ENCODE results near the gene RSRC2.
"Not testable (repeated sequence)": the region's sequence is repeated elsewhere in the genome, so short reads cannot be mapped to it uniquely, and the experiment has no call there.

The RSRC2 gene

DNA sequence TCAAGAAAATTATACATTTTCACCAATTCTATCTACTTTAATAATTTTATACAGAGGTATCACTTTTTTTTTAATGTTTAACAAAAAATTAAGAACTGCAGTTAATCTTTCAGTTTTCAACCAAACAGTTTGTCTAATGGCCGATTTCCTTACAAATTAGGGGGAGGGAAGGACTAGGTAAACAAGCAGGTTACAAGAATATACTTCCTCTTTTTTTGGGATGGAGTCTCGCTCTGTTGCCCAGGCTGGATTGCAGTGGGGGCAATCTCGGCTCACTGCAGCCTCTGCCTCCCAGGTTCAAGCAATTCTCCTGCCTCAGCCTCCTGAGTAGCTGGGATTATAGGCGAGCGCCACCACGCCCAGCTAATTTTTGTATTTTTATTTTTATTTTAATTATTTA is 33.5 kb downstream of the RSRC2 start:
- H3K4me3 ChIP-seq (ENCODE audit: low read depth, low read length); DNase-seq (ENCODE audit: low read depth): not testable (repeated sequence)

DNA sequence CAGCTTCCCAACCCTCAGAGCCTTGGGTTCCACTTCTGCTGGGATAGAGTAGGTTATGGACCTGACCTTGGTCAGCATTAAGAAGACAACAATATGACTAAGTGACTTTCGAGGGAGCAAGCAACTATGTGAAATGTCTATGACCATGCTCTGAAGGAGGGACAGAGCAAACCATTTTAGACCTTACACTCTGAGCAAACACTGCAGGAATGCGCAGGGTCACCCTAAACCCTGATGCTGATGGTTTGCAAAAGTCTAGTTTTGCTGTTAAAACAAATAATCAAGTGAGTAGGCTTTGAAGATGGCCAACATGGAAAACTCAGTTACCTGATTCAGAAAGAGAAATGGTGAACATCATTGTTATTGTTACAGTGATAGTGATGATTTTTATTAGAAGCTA is 34.7 kb downstream of the RSRC2 start:
- no peak overlapping the region for H3K4me3 ChIP-seq (ENCODE audit: low read depth, low read length)
- no peak for DNase-seq (ENCODE audit: low read depth)

DNA sequence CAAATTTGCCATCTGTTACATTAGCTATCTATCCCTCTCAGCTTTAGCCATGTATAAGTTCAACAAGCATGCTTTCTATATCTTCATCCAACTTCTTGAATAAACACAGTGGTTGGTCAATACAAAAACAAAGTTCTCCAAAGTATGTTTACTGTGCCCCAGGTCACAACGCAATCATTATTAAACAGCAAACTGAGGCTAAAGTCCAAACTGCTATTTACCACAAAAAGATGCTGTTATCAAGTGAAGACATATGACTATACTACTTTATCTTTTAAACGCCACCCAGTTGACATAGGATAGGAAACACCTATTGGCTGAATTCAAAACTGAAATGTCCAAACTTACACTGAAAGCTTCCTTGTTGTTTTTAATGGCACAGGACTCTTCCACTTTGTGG is 37.7 kb downstream of the RSRC2 start:
- no peak overlapping the region for H3K4me3 ChIP-seq (ENCODE audit: low read depth, low read length)
- no peak for DNase-seq (ENCODE audit: low read depth)

DNA sequence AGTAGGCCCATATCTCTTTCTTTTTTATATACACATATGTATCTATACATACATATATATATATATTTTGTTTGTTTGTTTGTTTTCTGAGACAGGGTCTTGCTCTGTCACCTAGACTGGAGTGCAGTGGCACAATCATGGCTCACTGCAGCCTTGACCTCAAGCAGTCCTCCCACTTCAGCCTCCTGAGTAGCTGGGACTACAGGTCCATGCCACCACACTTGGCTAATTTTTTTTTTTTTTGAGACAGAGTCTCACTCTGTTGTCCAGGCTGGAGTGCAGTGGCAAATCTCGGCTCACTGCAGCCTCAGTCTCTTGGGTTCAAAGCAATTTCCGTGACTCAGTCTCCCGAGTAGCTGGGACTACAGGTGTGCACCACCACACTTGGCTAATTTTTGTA is 38.9 kb downstream of the RSRC2 start:
- not testable (repeated sequence) for DNase-seq (ENCODE audit: low read depth); H3K4me3 ChIP-seq (ENCODE audit: low read depth, low read length)

DNA sequence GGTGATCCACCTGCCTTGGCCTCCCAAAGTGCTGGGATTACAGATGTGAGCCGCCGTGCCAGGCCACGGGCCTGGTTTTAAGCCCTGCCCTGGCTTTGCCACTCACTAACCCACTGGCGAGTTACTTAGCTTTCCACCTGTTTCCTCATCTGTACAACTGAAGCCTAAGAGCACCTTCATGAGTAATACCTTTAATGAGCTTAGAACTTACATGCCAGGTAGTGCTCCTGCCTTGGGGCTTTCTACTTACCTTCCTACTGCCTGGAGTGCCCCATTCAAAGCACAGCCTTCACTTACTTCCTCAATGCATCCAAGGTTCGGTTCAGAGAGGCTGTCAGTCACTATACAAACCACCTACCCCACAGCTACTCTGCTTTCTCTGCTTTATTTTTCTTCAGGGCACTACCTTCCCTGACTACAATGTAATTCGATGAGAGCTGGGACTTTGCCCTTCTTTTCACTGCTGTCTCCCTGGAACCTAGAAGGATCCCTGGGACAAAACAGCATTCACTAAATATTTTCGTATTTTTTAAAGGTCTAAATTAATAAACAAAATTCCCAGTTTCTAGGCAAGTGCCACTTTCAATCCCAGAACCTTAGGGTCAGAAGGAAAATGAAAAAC is 39.8 kb downstream of the RSRC2 start:
- no peak overlapping the region for H3K4me3 ChIP-seq (ENCODE audit: low read depth, low read length)
- no peak for DNase-seq (ENCODE audit: low read depth)

DNA sequence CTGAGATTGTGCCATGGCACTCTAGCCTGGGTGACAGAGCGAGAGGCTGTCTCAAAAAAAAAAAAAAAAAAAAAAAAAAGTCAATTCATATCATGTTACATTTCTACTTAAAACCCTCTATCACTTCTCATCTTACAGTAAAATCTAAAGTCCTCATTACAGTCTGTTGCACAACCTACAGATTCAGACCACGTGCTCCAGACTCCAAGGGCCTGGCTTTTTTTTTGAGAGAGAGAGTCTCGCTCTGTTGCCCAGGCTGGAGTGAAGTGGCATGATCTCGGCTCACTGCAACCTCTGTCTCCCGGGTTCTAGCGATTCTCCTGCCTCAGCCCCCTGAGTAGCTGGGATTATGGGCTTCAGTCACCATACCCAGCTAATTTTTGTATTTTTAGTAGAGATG is 40.4 kb downstream of the RSRC2 start:
- DNase-seq (ENCODE audit: low read depth); H3K4me3 ChIP-seq (ENCODE audit: low read depth, low read length): not testable (repeated sequence)

DNA sequence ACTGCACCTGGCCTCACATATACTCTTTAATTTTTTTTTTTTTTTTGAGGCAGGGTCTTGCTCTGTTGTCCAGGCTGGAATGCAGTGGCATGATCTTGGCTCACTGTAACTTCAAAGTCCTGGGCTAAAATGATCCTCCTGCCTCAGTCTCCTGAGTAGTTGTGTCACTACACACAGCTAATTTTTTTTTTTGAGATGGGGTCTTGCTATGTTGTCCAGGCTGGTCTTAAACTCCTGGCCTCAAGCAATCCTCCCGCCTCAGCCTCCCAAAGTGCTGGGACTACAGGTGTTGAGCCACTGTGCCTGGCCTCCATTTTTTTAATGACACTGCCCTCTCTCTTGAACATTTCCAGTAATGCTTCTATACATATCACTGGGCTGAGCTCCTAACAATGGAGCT is 42.4 kb downstream of the RSRC2 start:
- DNase-seq (ENCODE audit: low read depth) = not testable (repeated sequence)

DNA sequence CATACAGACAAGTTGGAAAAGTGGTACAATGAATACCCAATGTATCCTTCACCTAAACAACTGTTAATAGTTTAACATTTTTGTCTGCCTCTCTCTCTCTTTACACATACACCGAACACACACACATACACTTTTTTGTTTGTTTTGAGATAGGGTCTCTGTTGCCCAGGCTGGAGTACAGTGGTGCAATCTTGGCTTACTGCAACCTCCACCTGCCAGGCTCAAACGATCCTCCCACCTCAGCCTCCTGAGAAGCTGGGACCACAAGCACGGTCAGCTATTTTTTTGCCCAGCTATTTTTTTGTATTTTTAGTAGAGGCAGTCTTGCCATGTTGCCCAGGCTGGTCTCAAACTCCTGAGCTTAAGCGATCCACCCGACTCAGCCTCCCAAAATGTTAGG is 42.8 kb downstream of the RSRC2 start:
- H3K4me3 ChIP-seq (ENCODE audit: low read depth, low read length) = no peak overlapping the region
- DNase-seq (ENCODE audit: low read depth) = no peak

More for the DNA sequence above, 42.4 kb downstream of the RSRC2 start:
- not testable (repeated sequence) for H3K4me3 ChIP-seq (ENCODE audit: low read depth, low read length)

DNA sequence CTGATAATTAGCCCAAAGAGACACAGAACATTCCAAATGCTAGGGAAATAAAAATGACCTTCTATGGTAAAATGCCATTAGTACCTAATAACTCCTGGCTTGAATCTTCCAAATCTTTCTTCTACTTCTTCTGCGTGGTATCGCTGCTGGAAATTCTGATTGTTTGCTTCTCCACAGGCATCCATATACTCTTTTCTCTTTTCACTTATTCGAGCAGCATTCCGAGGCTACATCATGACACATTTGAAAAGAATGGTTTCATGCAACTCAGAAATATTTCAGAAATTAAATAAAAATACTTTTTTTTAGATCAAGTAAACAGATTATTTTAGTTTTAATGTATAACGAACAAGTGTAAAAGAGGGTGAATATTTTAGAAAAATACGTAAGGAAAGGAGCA is 44.9 kb downstream of the RSRC2 start:
- H3K4me3 ChIP-seq (ENCODE audit: low read depth, low read length) = no peak overlapping the region
- DNase-seq (ENCODE audit: low read depth) = no peak

DNA sequence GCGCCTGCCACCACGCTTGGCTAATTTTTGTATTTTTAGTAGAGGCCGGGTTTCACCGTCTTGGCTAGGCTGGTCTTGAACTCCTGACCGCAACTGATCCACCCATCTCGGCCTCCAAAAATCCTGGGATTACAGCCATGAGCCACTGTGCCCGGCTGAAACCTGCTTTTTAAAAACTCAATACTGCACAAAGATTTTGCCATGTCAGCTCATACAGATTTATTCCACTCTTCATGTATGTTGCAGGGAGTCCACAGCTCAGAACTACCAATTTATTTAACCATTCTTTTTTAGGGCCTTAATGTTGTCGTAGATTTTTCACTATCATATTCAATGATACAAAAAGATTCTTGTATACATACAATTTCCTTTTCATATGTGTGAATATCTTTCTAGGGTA is 46.0 kb downstream of the RSRC2 start:
- H3K4me3 ChIP-seq (ENCODE audit: low read depth, low read length) = no peak overlapping the region
- no peak for DNase-seq (ENCODE audit: low read depth)

DNA sequence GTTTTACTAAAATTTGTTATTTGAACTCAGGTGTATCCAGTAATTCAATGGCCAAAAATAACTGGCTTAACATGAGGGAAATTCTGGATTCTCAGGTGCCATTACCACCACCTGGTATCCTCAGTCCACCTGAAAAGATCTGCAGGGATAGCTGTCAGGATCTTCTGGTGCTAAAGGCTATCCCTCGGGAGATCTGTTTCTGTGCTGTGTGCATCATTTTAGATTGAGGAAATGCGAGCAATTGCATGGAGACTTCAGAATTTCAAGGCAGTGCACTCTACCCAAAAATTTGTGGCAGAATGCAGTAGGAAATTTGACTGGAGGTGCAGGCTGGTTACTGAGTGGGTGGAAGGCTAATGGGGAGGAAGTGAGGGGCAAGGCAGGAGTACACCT is 52.4 kb downstream of the RSRC2 start:
- DNase-seq (ENCODE audit: low read depth) = no peak
- H3K4me3 ChIP-seq (ENCODE audit: low read depth, low read length) = no peak overlapping the region

DNA sequence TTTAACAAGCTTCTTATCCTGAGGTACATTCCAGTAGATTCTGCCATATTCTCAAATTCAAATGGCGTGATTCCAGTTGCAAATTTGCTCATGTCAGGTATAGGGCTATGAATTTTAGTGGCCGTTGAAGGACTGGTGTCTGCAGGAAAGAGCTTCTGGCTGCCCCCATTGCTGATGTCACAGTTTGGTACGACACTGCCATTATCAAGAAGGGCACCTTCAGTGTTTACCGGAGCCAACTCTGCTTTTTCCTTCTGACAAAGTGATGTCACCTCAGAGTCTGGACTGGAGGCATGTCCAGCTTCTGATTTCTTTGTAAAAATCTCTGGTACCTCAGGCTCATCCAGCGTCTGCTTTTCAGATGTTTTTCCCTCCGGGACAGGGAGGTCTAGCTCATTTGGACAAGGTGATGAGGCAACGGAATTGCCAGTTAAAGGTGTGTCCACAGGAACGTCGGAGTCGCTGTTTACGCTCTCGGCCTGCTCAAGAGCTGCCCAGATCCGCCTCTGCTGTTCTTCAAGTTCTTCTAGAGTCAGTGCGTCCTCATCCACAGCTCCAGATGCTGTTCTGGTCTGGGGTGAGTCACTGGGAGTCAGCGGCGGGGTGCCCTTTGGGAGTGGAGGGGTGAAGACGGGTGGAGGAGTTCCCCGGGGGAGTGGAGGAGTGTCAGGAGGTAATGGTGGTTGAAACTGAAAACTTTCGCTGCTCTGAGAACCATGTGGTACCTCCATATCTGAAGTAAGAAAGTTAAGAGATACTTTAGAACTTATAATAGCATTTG is 53.0 kb downstream of the RSRC2 start:
- no peak overlapping the region for H3K4me3 ChIP-seq (ENCODE audit: low read depth, low read length)
- DNase-seq (ENCODE audit: low read depth) = no peak

DNA sequence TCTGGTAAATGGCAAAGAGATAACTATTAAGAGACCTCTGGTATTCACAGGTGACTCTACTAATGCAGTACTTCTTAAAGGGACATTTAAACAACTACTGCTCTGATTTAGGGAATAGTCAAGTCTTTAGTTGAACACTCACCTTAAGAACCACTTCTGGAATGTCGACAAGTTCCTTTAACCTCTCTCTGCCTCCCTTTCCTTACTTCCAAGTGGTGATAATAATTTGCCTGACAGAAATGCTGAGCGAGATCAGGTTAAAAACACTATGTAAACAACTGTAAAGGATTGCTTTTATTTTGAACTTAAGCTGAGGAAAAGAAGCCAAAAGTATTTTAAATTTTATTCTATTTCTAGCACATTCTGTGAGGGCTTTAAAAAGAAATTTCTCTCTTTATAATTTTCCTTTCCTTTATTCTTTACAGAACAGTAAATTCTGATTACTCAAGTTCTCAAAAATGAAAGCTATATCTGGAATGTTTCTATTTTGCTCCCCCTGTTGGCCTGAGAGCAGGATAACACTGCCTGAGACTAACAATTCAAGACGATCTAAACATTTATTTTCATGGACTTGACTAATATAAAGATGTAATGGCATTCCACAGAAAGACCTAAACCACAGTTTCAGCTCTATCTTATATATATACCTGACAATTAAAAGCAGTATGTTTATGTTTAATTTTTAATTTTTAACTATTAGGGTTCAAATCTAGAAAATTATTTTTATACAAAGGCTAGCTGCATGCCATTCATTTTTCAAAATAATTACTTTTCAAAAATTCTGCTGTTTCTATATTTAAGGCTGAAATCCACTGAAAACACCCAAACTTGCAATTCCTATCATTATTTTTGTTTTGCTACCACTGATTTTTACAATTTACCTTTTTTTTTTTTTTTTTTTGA is 55.2 kb downstream of the RSRC2 start:
- H3K4me3 ChIP-seq (ENCODE audit: low read depth, low read length) = no peak overlapping the region
- no peak for DNase-seq (ENCODE audit: low read depth)

DNA sequence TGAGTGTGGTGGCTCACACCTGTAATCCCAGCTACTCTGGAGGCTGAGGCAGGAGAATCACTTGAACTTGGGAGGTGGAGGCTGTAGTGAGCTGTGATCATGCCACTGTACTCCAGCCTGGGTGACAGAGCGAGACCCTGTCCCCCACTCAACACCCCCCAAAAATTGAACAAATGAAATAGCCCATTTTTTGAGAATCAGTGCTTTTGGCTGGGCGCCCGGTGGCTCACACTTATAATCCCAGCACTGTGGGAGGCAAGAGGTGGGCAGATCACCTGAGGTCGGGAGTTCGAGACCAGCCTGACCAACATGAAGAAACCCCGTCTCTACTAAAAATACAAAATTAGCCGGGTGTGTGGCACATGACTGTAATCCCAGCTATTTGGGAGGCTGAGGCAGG is 56.2 kb downstream of the RSRC2 start:
- DNase-seq (ENCODE audit: low read depth) = not testable (repeated sequence)

DNA sequence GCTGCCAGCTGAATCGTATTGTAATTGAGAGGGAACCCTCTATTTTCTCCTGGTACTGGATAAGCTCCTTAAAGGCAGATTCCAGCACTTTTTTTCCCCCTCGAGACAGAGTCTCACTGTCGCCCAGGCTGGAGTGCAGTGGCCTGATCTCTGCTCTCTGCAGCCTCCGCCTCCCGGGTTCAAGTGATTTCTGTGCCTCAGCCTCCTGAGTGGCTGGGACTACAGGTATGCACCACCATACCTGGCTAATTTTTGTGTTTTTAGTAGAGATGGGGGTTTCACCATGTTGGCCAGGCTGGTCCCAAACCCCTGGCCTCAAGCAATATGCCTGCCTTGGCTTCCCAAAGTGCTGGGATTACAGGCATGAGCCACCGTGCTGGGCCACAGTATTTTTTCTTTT is 56.9 kb downstream of the RSRC2 start:
- not testable (repeated sequence) for H3K4me3 ChIP-seq (ENCODE audit: low read depth, low read length); DNase-seq (ENCODE audit: low read depth)

More for the DNA sequence above, 56.2 kb downstream of the RSRC2 start:
- not testable (repeated sequence) for H3K4me3 ChIP-seq (ENCODE audit: low read depth, low read length)

DNA sequence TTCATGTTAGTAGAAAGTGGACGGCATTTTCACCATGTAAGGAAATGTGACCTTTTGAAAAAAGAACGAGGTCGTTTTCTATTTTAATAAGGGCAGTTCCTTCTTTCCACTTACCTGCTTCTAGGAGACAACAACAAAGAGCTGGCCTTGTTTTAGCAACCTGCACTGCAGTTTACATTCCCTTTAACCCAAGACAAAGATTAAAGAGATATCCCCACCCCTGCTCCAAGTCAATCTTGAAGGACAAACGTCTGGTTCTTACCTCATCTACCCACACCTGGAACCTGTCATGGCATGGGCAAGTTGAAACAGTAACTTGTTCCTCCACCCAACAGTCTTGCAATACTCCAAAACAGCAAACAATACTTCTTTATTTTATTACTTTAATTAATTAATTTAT is 58.8 kb downstream of the RSRC2 start:
- DNase-seq (ENCODE audit: low read depth) = no peak

DNA sequence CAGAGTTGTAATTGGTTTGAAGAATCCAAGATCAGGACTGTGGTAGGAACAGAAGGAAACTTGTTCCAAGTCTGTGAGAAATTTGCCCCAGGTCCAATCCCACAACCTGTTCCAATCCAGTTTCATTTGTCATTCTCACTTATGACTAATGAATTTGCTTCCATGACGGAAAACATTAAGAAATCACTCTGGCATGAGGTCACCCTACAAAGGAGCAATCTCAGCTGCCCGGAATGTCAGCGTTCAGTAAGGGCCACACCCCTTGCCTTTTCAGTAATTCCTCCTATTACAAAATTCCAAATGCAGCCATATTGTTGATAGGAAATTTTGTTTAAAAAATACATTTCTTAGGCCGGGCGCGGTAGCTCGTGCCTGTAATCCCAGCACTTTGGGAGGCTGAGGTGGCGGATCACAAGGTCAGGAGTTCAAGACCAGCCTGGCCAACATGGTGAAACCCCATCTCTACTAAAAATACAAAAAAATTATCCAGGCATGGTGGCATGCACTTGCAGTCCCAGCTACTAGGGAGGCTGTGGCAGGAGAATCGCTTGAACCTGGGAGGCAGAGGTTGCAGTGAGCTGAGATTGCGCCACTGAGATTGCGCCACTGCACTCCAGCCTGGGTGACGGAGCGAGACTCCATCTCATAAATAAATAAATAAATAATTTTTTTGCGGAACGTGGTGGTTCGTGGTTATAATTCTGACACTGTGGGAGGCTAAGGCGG is 62.3 kb downstream of the RSRC2 start:
- H3K4me3 ChIP-seq (ENCODE audit: low read depth, low read length) = not testable (repeated sequence)
- peak; percentile 86 for DNase-seq (ENCODE audit: low read depth)

More for the DNA sequence above, 58.8 kb downstream of the RSRC2 start:
- no peak overlapping the region for H3K4me3 ChIP-seq (ENCODE audit: low read depth, low read length)

DNA sequence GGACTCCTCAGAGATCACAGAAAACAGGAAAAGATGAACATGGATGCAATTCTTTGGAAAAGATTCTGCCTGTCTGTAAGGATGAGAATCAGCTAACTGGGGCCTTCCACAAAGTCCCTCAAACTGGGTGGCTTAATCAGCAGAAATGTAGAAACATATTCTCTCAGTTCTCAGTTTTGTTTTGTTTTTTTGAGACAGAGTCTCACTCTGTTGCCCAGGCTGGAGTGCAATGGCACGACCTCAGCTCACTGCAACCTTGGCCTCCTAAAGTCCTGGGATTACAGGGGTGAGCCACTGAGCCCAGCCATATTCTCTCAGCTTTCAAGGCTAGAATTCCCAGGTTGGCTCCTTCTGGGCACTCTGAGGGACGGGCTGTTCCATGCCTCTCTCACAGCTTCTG is 66.1 kb downstream of the RSRC2 start:
- H3K4me3 ChIP-seq (ENCODE audit: low read depth, low read length) = no peak overlapping the region
- DNase-seq (ENCODE audit: low read depth) = no peak

DNA sequence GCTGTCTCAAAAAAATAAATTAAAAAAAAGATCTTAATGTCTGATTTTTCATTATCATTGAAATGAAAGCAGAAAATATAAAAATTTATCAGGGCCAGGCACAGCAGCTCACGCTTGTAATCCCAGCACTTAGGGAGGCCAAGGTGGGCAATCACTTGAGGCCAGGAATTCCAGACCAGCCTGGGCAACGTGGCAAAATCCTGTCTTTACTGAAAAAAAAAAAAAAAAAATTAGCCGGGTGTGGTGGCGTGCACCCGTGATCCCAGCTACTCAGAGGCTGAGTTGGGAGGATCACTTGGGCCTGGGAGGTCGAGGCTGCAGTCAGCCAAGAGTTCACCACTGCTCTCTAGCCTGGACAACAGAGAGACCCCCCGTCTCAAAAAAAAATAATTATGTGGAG is 66.7 kb downstream of the RSRC2 start:
- no peak overlapping the region for H3K4me3 ChIP-seq (ENCODE audit: low read depth, low read length)
- no peak for DNase-seq (ENCODE audit: low read depth)

DNA sequence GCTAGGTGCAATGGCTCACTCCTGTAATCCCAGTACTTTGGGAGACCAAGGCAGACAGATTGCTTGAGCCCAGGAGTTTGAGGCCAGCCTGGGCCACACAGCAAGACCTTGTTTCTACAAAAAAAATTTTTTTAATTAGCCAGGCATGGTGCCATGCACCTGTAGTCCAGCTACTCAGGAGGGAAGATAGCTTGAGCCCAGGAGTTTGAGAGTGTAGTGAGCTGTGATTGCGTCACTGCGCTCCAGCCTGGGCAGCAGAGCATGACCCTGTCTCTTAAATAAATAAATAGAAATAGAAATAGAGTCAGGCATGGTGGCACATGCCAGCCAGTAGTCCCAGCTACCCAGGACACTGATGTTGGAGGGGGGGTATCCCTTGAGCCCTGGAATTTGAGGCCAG is 67.5 kb downstream of the RSRC2 start:
- no peak overlapping the region for H3K4me3 ChIP-seq (ENCODE audit: low read depth, low read length)
- DNase-seq (ENCODE audit: low read depth) = no peak

Measured in skeletal muscle cell (primary cell).